ENCODE measurements around the gene GABRG2.
"Not testable (repeated sequence)": the region's sequence is repeated elsewhere in the genome, so short reads cannot be mapped to it uniquely, and the experiment has no call there.

Gene GABRG2

DNA sequence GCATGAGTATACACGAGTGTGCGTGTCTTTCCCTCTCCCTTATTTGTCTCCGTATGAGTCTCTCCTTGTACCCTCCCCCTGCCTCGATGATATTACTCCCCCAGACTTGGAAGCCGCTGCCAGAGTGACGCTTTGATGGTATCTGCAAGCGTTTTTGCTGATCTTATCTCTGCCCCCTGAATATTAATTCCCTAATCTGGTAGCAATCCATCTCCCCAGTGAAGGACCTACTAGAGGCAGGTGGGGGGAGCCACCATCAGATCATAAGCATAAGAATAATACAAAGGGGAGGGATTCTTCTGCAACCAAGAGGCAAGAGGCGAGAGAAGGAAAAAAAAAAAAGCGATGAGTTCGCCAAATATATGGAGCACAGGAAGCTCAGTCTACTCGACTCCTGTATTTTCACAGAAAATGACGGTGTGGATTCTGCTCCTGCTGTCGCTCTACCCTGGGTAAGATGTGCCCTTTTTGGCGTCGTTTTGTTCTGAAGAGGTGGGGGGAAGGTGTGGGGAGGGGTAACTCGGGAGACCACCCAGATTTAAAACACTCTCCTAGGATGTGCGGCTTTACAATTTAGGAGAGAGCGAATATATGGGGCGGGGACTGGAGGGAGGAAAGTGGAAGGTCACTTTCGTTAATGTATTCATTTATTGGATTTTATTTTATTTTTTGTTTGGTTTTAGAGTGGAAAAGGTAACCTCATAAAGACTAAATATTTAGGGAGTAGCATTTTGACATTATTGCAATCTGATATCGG is at the start of gene GABRG2:
Gene GABRG2, plus strand, starts transcription at position 119 of the 757 bp plus-strand sequence. Its CDS starts 227 bp downstream, at position 346.
- intact Hi-C loops (cut with DNase I), result no loop called here
- peak in 37 of 42 donors; percentile 4 to 76 (median 37) for DNase-seq

GRCh38 chr5:162025312-162025711 is 42.3 kb upstream of the GABRG2 start:
- intact Hi-C loops (cut with DNase I), result no loop called here
- DNase-seq, result no peak

GRCh38 chr5:162026803-162027202 is 40.8 kb upstream of the GABRG2 start:
- DNase-seq, result no peak
- intact Hi-C loops (cut with DNase I), result no loop called here

DNA sequence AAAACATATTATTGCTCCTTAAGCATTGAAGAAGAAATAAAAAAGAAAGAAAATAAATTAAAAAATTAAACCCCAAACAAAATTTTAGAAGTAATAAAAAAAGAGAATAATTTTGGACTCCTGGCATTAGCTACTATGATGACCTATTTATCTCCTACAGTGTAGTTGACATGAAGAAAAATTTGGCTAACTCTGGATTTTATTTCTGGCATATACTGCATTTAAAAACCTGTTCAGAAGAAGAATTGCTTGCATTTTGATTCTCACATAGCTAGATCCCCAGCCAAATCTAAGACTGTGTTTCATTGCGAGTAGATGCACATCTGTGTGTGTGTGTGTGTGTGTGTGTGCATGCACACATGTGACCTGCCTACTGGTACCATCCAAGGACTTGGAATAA is 30.1 kb upstream of the GABRG2 start:
- no peak for DNase-seq
- intact Hi-C loops (cut with DNase I), result no loop called here

DNA sequence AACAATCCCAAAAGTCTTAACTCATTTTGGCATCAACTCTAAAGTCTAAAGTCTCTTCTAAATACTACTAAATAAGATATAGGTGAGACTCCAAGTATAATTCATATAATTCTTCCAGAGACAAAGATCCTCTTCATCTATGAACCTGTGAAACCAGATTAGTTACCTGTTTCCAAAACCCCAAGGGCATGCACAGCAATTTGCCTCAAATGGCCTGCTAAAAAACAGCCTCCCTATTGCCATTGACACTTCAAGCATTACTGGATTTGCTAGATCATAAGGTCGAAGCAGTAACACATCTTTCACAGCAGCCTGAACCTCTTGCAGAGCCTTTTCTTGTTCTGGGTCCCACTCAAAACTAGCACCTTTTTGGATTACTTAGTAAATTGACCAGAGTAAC is 20.3 kb upstream of the GABRG2 start:
- intact Hi-C loops (cut with DNase I), result no loop called here
- DNase-seq, result no peak

DNA sequence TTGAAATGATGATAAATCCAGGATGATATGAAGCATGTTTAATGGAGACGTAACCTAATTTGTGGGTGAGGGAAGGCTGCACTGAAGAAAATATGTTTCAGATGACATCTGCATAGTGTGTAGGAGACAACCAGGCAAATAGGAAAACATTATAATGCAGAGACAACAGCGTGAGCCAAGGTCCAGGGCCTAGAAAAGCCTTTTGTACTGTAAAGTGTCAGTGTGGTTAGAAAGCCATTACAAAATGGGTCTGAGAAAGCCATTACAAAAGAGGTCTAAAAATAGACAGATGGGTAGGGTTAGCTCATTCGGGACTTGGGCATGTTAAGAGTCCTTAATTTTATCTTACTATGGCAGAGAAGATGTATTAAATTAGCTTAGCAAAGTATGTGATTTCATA is 14.9 kb upstream of the GABRG2 start:
- DNase-seq, result no peak
- intact Hi-C loops (cut with DNase I), result no loop called here

- intact Hi-C loops (cut with DNase I); DNase-seq: not testable (repeated sequence)
These were observed 12.5 kb upstream of the GABRG2 start for GRCh38 chr5:162055095-162055494.

DNA sequence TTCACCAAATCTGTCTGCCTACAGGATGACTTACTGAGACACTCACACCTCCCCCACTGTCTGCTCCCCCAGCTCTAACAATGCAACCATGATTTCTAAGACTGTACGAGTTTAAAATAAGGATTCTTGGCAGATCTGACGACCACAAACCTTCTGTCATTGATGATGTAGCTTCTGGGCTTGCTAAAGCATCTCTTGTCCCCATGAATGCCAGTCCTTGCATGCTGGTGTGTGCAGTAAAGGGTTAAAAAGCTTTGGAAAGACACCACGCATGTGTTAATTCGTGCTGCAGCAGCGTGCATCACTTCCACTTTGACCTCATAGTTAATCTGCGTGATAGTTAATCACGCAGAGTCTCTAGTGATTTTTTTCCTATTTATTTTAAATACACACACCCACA is 411 bp upstream of the GABRG2 start:
- peak in 20 of 42 donors; percentile 5 to 50 (median 26) for DNase-seq
- intact Hi-C loops (cut with DNase I), result no loop called here

GRCh38 chr5:162068412-162068811 is 839 bp downstream of the GABRG2 start:
- peak in 39 of 42 donors; percentile 2 to 64 (median 35) for DNase-seq
- intact Hi-C loops (cut with DNase I), result no loop called here

- intact Hi-C loops (cut with DNase I), result no loop called here
- DNase-seq, result peak in 2 of 42 donors; percentile 9 to 11
These were observed 1.4 kb downstream of the GABRG2 start for GRCh38 chr5:162068936-162069335.

DNA sequence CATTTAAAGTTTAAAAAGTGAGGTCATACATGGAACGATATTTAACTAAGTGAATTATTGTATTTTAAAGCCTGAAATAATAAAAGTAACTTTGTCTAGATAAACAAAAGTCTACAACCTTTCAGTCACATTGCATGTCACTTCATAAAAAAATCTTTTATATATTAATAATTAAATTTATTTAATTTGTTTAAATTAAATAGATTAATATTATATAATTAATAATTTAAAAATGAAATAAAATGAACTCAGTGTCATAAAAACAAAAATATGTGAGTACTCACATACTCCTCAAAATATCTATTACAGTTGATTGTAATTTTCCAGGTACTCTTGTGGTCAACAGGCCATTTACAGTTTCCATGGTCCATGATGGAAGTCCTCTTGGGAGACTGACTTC is 11.2 kb downstream of the GABRG2 start:
- no peak for DNase-seq

DNA sequence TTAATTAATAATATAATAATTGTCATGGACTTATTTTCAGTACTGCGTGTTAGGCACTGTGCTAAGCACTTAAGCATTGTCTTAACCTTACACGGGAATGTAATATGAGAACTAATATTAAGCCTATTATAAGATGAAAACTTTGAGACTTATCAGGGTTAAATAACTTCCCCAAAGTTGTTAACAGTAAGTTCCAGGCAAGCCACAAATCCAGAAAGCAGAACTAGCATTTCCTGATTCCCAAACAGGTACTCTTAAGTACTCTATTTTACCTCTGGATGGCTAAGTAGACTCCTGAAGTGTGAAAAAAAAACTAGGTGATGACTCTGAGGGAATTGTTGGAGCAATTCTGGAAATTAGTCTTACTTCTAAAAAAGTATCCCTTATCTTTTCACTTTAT is 23.8 kb downstream of the GABRG2 start:
- DNase-seq, result no peak
- intact Hi-C loops (cut with DNase I), result no loop called here

More for the DNA sequence above, 11.2 kb downstream of the GABRG2 start:
- intact Hi-C loops (cut with DNase I), result no loop called here

GRCh38 chr5:162096448-162096847 is 28.9 kb downstream of the GABRG2 start:
- intact Hi-C loops (cut with DNase I), result no loop called here
- DNase-seq, result peak in 1 of 42 donors; percentile 8

DNA sequence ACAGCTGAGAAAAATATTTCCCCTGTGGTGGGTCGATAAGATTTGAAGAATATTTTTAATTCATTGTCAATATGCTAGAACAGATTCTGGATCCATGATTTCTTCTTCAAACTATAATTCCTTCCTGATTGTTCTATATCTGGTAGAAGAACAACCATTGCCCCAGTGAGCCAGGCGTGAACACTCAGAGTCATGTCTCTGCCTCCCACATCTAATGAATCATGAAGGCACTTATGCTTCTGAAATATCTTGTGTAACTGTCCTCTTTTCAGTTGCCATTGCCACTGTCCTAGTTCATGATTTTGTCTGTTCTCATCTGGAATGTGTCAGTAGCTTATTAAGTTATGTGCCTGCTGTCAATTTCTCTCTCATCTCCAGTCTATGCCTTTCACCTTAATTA is 40.0 kb downstream of the GABRG2 start:
- intact Hi-C loops (cut with DNase I), result no loop called here

GRCh38 chr5:162119801-162120200 is 52.2 kb downstream of the GABRG2 start:
- peak in 17 of 42 donors; percentile 5 to 64 (median 27) for DNase-seq
- intact Hi-C loops (cut with DNase I), result no loop called here

More for the DNA sequence above, 40.0 kb downstream of the GABRG2 start:
- DNase-seq, result peak in 37 of 42 donors; percentile 8 to 84 (median 51)

- intact Hi-C loops (cut with DNase I), result no loop called here
- peak in 5 of 42 donors; percentile 1 to 16 (median 7) for DNase-seq
These were observed 60.5 kb downstream of the GABRG2 start for GRCh38 chr5:162128117-162128516.

DNA sequence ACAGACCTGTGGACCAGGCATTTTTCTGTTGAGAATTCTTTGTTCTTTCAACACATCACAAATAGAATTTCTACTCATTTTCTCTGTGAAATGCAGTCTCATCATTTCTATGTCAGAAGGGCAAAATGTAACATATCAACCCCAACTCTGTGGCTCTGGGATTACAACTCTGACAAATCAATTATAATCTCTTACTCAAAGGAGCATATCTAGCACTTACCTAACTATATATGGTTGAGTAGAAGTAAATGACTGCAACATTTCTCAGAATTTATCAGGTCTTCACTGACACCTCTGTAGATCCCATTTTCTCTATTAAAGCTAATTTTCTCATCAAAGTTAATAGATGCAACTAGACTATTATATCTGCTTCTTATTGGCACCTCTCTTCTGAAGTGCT is 64.8 kb downstream of the GABRG2 start:
- intact Hi-C loops (cut with DNase I), result no loop called here
- no peak for DNase-seq

- no peak for DNase-seq
- intact Hi-C loops (cut with DNase I), result no loop called here
These were observed 71.6 kb downstream of the GABRG2 start for GRCh38 chr5:162139190-162139589.

DNA sequence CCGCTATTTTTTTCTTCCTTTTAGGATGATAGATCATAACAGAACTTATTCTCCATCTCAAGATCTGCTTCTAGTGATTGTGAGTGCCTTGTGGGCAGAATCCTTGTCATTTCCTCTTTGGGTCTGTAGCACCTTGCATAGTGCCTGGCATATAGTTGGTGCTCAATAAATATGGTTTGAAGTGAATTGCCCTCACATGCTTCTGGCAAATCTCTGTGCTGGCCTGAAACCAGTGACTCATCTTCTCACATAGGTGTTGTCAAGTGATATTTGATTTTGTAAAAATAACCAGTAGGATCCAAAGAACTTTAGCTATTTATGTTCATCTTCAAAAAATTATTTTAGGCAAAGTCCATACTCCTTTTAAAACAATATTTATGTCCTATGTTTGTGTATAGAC is 86.7 kb downstream of the GABRG2 start:
- no peak for DNase-seq
- intact Hi-C loops (cut with DNase I), result no loop called here

DNA sequence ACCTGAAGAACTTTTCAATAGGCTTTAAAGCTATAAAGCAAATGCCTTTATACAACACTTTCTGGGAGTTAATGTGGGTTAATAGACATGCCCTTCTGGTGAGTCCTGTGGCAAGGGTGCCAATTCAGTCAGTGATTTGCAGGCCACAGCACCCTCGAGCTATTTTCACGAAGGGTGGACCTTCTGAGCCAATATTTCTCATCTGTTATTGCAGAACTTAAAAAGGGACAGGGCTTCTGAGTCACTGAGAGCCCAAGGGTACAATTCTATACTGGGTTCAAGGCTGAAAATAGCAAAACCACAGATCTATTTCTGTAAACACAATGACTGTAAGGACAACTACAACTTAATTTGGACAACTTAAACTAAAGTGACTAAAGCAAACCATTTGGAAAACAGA is 92.8 kb downstream of the GABRG2 start:
- intact Hi-C loops (cut with DNase I), result no loop called here
- DNase-seq, result no peak

GRCh38 chr5:162163663-162164062 is 96.1 kb downstream of the GABRG2 start:
- DNase-seq, result no peak
- intact Hi-C loops (cut with DNase I), result no loop called here

Measured in head of caudate nucleus (tissue), 42 donors.